Psoas muscle (tissue), 8 donors: ENCODE measurements around the gene OBP2A. TPM values are rescaled to one million over a fixed set of nuclear protein-coding genes. Genes with fewer than 3 reads are reported as not detected.

Source experiments
- ATAC-seq, 4 donors: fragments of 200-7000 bp; cut with Tn5 transposase; one replicate each; pipeline ENCODE4 v1.9.1; 2020; ENCODE audit warnings: moderate library complexity in 3 of 4, mild to moderate bottlenecking in 2 of 4
- DNase-seq, 2 donors: peaks; one replicate each; pipeline ENCODE4 v3.0.0-alpha.2; 2020
- H3K27ac ChIP-seq: fragments of 200-600 bp; one replicate; pipeline ENCODE4 v1.8.0; 2022
- H3K27me3 ChIP-seq, 3 donors: fragments of 200-600 bp in 1 of 3; one replicate each; pipeline versions ENCODE4 v1.6.1 to v1.8.0; 2013 to 2022; ENCODE audit warnings: low read length in 2 of 3, mild to moderate bottlenecking in 2 of 3, moderate library complexity in 1 of 3; ENCODE audit not compliant: insufficient read depth in 3 of 3
- H3K36me3 ChIP-seq, 2 donors: fragments of 200-600 bp in 1 of 2; one replicate each; pipeline versions ENCODE4 v1.6.1 to v1.8.0; 2013 to 2022; ENCODE audit warnings: low read depth in 1 of 2, mild to moderate bottlenecking in 1 of 2, moderate library complexity in 1 of 2; ENCODE audit not compliant: insufficient read depth in 1 of 2
- H3K4me1 ChIP-seq: fragments of 200-600 bp; one replicate; pipeline ENCODE4 v1.8.0; 2022
- H3K4me3 ChIP-seq: fragments of 200-600 bp; one replicate; pipeline ENCODE4 v1.8.0; 2022; ENCODE audit warnings: mild to moderate bottlenecking
- H3K9me3 ChIP-seq: fragments of 200-600 bp; one replicate; pipeline ENCODE4 v1.8.0; 2022
- CTCF ChIP-seq: fragments of 200-600 bp; IDR thresholded peaks from one replicate; pipeline ENCODE4 v1.8.0; 2022; ENCODE audit warnings: antibody characterized with exemption
- WGBS, 3 donors: extraction: QIAGEN DNeasy Blood & Tissue Kit; methylation state at CpG; one replicate each; pipeline versions ENCODE4 v1.1.6 to v1.1.7; 2013; 5-methylcytosine and 5-hydroxymethylcytosine counted together
- intact Hi-C, 2 donors: fragments of 100-400 bp; cut with DNase I; formaldehyde crosslinking; loops; one replicate each; pipeline versions ENCODE4 v1.11.0 to v1.14.2; 2022
- polyA plus RNA-seq, 3 donors: library from polyadenylated mRNA; stranded (reverse); fragments of 200-250 nt; gene quantifications; one replicate each; pipeline ENCODE4 v1.2.3, GENCODE V29; 2013
- total RNA-seq, 4 donors: library from RNA; stranded (reverse); fragmentation: NEBNext Ultra II Directional in 2 of 4; extraction: Animal tissue kit (Norgen Biotek cat#: 25700) in 2 of 4; gene quantifications; one replicate each; pipeline versions ENCODE4 v1.2.1 to v1.2.4, GENCODE V29; 2021 to 2023
- donor health status: healthy with polysubstance abuse.
- donor health status: DM: no; HTN: no; CAD: no; lungs with moderate emphysema.
- donor health status: Bipolar disorder and iron deficiency.
- donor health status: healthy.
- donor health status: DM: yes; HTN: yes; CAD: no.
- donor health status: DM: no; HTN: no; CAD: no.
- donor health status: DM: no; HTN: no; CAD: no.
- donor health status: DM: yes; HTN: yes; CAD: no.

The OBP2A gene
- total and polyA plus RNA-seq, 7 donors, result not detected

GRCh38 chr9:135523521-135524129 lies 22.3 kb upstream of the OBP2A start:
- no peak for TF ChIP-seq CTCF
- intact Hi-C loops, result no loop called here
- H3K27ac ChIP-seq, result no peak overlapping the region
- no peaks in the 10 kb centered on the region for H3K9me3 ChIP-seq
- no peaks in the 10 kb centered on the region for H3K4me1 ChIP-seq
- ATAC-seq, result no peak
- H3K36me3 ChIP-seq, result no peaks in the 10 kb centered on the region
- peaks cover 0 to 23% (median 7%) of the 10 kb centered on the region in 3 donors for H3K27me3 ChIP-seq
- DNase-seq, result no peak
- no peak overlapping the region for H3K4me3 ChIP-seq
- 60 to 67% (median 61%) methylated on average over 19 to 21 of the region's 21 CpGs for WGBS, 3 donors

GRCh38 chr9:135524130-135524861 lies 21.6 kb upstream of the OBP2A start:
- Histone ChIP-seq H3K27ac (no peak overlapping the region), H3K27me3 (peaks cover 0 to 26% (median 7%) of the 10 kb centered on the region in 3 donors), H3K9me3 (no peaks in the 10 kb centered on the region), H3K4me1 (no peaks in the 10 kb centered on the region), H3K36me3 (no peaks in the 10 kb centered on the region), H3K4me3 (no peak overlapping the region)
- DNase-seq (no peak), ATAC-seq (no peak)
- intact Hi-C loops, result no loop called here
- WGBS, 3 donors, result 59 to 63% (median 63%) methylated on average over 27 of the region's 27 CpGs
- no peak for TF ChIP-seq CTCF

- WGBS, 3 donors, result 77 to 80% (median 79%) methylated on average over 30 to 31 of the region's 31 CpGs
- H3K36me3 ChIP-seq, result no peaks in the 10 kb centered on the region
- no peak for ATAC-seq
- no peak overlapping the region for H3K27ac ChIP-seq
- no peak overlapping the region for H3K4me3 ChIP-seq
- no peak for DNase-seq
- TF ChIP-seq CTCF, result no peak
- H3K9me3 ChIP-seq, result no peaks in the 10 kb centered on the region
- no peaks in the 10 kb centered on the region for H3K4me1 ChIP-seq
- intact Hi-C loops, result no loop called here
- peaks cover 0 to 34% (median 8%) of the 10 kb centered on the region in 3 donors for H3K27me3 ChIP-seq
Observed at GRCh38 chr9:135525241-135526088, 20.5 kb upstream of the OBP2A start.

GRCh38 chr9:135526089-135526729 lies 19.7 kb upstream of the OBP2A start:
- Histone ChIP-seq H3K9me3 (no peaks in the 10 kb centered on the region), H3K36me3 (no peaks in the 10 kb centered on the region), H3K4me3 (no peak overlapping the region), H3K27me3 (peaks cover 0 to 42% (median 8%) of the 10 kb centered on the region in 3 donors), H3K4me1 (no peaks in the 10 kb centered on the region), H3K27ac (no peak overlapping the region)
- 73 to 76% (median 73%) methylated on average over 10 to 11 of the region's 11 CpGs for WGBS, 3 donors
- DNase-seq (no peak), ATAC-seq (no peak)
- TF ChIP-seq CTCF, result no peak
- intact Hi-C loops, result no loop called here
